Gastroesophageal sphincter (tissue), 3 donors: ENCODE results near the gene ATP10A.

Source experiments
- EP300 ChIP-seq: sonication (generic); formaldehyde crosslinking; IDR thresholded peaks from one replicate; pipeline ENCODE4 v1.6.1; 2017; ENCODE audit warnings: antibody characterized with exemption, mild to moderate bottlenecking
- POLR2AphosphoS5 ChIP-seq: sonication (generic); formaldehyde crosslinking; IDR thresholded peaks from one replicate; pipeline ENCODE4 v1.6.1; 2017; ENCODE audit warnings: antibody characterized with exemption
- TF ChIP-seq, protein P1 (sequence below), 4 experiments: fragments of 200-600 bp in 2 of 4; fragments of 450-650 bp in 2 of 4; sonication (generic) in 1 of 4; IDR thresholded peaks; one replicate each; pipeline ENCODE4 v1.5.1; 2017 to 2019; ENCODE audit warnings: antibody characterized with exemption in 4 of 4, mild to moderate bottlenecking in 2 of 4, moderate library complexity in 2 of 4

DNA sequence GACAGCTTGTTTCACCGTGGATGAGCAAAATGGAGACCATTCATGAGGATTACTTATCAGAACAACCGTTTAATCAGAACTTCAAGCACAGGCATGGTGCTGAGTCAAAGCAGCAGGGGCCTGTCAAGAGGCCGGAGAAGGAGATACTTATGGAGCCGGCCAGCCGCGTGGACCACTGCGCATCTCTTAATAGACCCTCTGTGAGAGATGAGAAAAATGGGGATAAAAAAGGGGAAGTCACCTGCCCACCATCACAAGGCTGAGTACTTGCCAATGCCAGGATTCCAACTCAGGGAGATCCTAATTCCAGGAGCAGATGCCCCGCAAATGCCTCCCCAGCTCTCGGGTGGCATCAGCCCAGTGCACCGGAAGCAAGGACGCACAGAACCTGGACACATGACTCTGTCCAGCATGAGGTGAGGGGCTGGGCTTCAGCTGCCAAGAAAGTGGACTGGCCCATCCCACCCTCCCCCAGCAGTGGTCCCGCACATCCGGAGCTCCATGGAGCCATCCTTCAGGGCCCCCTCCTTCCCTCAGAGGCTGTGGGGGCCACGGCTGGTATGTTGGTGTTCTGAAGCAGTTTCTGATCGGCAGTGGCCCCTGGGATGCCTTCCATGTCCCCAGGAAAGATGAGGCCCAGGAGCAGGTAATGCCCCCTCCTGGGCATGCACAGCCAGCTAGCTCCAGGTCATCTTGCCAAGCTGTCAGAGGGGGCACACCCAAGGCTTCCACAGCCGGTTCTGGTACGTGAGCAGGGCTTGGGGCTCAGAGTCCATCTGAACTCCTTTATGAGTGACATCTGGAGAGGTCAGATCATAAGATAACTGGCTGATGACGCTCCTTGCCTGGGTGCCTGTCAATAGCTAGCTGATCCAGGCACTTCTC is 143.8 kb downstream of the ATP10A start:
- TF ChIP-seq POLR2AphosphoS5: no peak
- TF ChIP-seq, protein P1, sequence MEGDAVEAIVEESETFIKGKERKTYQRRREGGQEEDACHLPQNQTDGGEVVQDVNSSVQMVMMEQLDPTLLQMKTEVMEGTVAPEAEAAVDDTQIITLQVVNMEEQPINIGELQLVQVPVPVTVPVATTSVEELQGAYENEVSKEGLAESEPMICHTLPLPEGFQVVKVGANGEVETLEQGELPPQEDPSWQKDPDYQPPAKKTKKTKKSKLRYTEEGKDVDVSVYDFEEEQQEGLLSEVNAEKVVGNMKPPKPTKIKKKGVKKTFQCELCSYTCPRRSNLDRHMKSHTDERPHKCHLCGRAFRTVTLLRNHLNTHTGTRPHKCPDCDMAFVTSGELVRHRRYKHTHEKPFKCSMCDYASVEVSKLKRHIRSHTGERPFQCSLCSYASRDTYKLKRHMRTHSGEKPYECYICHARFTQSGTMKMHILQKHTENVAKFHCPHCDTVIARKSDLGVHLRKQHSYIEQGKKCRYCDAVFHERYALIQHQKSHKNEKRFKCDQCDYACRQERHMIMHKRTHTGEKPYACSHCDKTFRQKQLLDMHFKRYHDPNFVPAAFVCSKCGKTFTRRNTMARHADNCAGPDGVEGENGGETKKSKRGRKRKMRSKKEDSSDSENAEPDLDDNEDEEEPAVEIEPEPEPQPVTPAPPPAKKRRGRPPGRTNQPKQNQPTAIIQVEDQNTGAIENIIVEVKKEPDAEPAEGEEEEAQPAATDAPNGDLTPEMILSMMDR (IDR thresholded peaks at IDR 0.05): no peak
- TF ChIP-seq EP300: no peak
